Stimulated activated CD8-positive, alpha-beta memory T cell treated with anti-CD3 and anti-CD28 coated beads, Interleukin-15, amount 100 ng/mL, for 4 hours (primary cell): Measurements from ENCODE around the gene NAT14.

Experiments
- DNase-seq, 2 donors: peaks; one replicate each; pipeline ENCODE4 v3.0.0-alpha.2; 2020; ENCODE audit warnings: low read depth in 2 of 2

The NAT14 gene

DNA sequence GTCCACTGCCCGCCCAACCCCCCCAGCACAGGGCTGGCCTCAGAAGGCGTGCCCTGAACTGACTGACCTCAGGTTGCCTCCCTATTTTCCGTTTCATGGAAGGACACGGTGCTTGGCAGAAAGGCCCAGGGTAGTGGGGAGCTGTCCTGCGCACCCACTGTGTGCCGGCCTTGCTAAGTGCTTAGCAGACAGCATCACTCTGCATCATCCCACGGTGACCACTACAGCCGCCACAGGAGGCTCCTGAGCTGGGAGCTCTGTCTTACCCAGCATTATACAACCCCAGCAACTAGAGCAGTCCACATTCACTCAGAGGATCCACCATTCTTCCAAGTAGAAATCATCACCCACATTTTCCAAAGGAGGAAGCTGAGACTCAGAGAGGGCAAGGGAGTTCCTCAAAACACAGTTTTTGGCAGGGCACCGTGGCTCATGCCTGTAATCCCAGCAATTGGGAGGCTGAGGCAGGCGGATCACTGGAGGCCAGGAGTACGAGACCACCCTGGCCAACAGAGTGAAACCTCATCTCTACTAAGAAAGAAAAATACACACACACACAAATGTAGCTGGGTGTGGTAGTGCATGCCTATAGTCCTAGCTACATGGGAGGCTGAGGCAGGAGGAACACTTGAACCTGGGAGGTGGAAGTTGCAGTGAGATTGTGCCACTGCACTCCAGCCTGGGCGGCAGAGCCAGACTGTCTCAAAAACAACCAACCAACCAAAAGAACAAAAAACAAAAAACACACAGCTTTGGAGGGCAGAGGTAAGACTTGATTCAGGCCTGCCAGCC lies 50.4 kb downstream of the NAT14 start:
- no peak for DNase-seq

DNA sequence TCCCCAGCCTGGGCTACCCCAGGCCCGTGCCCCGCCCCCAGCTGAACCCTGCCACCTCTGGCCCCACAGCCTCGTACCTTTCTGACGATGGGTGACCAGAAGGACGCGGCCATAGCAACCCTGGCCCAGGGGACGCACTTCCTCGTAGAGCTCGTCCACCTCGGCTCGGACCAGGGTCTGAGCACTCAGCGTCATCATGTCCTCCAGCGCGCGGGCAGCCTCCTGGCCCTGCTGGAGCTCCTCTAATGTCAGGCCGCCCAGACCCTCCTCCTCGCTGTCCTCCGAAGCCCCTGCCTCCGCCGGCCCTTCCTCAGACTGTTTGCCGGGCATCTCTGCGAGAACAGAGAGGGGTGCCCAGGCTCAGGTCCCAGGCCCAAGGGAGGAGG lies 51.0 kb downstream of the NAT14 start:
- no peak for DNase-seq

DNA sequence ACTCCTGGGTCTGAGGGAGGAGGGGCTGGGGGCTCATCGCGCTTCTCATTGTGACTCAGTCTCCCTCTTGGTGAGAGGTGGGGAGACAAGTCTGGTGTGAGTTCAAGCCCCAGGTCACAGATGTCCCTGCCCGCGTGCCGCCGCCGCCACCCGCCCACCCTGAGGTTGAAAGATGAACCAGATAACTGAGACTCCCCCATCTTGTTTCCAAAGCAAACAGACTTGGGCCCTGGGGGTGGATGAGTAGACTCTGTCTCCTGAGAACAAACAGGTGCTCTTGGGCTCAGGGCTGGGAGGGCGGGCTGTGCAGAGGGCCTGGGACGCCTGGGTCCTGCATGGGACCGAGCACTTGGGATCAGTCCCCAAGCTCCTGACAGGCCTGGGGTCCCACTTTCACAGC lies 51.4 kb downstream of the NAT14 start:
- DNase-seq, result no peak
